Hypothalamus (tissue), 51 donors: ENCODE results near the gene NDUFA3.
"Not testable (repeated sequence)": the region's sequence is repeated elsewhere in the genome, so short reads cannot be mapped to it uniquely, and the experiment has no call there.

Source experiments
- DNase-seq, 51 donors: peaks; one replicate each; lab custom pipeline; 2025; lab: John Stamatoyannopoulos, UW

The NDUFA3 gene

GRCh38 chr19:54102421-54103169, at the start of gene NDUFA3:
TSS of gene NDUFA3 (plus strand) at chr19:54102855. CDS start at chr19:54102879, 24 bp downstream.
- peak; percentile 76 to 99 (median 96) for DNase-seq

DNA sequence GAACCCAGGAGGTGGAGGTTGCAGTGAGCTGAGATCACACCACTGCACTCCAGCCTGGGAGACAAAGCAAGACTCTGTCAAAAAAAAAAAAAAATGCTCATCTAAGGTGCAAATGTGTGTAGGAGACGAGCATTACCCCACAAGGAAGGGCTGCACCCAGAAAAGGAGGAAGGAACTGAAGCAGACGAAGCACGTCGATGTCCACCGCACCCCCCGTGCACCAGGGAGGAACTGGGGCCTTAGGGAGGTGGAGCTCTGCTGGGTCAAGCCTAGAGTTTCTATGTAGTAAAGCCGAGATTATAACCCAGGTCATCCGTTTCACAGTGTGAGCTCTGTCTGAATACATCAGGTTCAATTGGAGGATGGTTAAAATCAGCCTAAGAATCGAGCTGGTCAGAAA, 40.0 kb upstream of the NDUFA3 start:
- DNase-seq: no peak

DNA sequence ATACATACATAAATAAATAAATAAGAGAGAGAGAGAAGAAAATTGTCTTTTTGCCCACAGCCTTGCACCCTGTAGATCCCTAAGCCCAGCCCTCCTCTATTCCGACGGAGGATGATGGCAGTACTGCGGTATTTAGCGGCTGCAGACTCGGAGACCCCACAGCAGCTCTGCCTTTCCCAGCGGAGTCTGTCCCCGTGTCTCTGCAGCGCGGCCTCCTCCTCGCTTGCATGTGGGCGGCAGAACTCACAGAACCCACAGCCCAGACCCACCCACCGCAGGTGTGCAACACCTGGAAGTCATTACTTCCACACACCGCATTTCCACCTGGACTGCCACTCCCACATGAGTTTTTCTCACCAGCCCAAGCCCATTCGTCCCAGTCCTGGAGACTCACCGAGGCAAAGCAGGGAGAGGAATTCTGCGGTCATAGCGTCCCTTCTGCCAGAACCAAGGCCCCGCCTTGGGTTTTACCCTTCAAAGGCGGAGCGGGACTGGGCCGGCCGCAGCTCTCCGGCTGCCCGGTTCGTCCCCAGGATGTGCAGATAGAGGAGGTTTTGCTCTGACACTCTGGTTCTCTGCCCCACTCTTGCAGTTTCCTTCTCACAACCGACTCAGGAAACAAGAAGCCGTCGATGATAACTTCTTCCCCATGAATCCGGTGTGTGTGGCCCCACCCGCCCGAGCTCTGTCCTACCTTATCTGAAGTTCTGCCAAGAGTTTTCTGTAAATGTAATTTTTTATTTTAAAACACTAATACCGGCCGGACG, 39.1 kb upstream of the NDUFA3 start, which contains the start of gene VSTM1:
VSTM1 (minus strand) TSS at position 548 of the 767 bp plus-strand sequence; CDS start at position 428, 120 bp downstream.
- no peak for DNase-seq

DNA sequence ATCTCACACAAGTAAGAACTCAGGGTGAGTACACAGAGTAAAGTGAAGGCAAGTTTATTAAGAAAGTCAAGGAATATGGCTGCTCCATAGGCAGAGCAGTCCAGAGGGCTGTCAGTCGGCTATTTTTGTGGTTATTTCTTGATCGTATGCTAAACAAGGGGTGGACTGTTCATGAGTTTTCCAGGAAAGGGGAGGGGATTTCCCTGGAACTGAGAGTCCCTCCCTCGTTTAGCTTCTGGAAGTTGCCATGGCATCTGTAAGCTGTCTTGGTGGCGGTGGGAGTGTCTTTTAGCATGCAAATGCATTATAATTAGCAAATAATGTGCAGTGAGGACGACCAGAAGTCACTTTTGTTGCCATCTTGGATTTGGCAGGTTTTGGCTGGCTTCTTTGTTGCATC, 33.2 kb upstream of the NDUFA3 start:
- no peak for DNase-seq

DNA sequence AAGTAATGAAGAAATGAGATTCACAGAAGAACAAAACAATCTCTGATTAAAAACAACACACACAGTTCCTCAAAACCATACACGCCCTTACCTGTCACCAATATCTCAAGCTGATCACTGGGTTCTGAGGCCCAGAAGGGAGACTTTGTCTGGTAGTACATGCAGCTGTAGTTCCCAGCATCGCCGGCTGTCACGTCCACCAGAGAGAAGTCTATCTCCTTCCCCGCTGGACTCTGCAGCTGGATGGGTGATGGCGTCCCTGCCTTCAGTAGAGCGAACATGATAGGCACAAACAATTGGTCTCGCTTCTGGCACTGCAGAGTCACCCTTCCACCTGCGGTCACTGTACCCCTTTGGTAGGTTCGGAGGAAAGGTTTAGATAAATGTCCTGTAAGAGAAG, 28.8 kb upstream of the NDUFA3 start:
- no peak for DNase-seq

DNA sequence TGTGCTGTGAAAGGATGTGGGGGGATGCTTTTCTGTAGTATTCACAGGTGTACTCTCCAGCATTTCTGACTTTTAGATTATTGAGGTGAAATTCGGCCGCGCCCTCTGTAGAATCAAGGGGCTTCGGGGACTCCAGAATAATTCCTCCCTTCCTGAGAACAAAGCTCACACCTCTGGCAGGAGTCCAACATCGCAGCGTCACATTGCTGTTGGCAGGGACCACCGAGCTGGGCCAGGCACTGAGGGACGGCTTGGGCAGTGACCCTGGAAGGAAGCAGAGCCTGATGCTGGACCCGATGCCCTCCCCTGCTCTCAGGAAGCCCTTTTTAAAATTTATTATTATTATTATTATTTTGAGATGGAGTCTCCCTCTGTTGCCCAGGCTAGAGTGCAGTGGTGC, 27.8 kb upstream of the NDUFA3 start:
- no peak for DNase-seq

- no peak for DNase-seq
These were observed 25.3 kb upstream of the NDUFA3 start for GRCh38 chr19:54077334-54077733.

DNA sequence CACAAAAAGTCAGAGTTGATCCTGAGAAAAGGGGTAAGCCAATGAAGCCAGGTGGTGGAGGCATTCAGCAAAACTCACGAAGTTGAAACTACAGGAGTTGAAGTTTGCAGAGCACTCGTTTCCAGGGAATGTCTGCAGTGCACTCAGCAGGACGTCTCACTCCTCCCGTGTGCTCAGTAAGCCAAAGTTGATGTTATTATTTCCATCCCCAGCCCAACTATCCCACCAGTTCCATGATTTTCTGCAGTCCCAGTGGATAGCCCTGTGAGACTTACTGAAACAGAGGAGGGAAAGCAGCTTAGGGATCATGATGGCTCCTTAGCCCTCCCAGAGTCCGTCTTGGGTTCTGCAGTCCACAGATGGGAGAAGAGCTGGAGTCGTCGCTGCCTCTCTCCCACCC, 21.6 kb upstream of the NDUFA3 start, which contains the start of gene TARM1:
TARM1 (minus strand) TSS at position 334 of the 400 bp plus-strand sequence; CDS start at position 309, 25 bp downstream.
- DNase-seq: no peak

DNA sequence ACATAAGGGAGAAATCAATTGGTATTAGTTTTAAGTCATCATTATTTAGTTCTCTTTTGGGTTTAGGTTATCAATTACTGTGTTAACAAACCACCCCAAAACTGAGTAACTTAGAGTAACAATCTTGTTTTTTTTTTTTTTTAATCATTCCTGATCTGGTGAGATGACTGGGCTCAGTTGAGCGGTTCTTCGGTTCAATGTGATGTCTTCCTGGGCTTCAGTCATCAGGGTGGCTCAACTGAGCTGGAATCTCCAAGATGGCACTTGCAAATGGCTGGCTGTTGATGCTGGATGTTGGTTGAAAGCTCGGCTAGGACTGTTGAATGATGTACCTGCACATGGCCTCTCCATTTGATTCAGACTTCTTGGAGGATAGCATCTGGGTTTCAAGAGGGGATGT, 18.2 kb upstream of the NDUFA3 start:
- DNase-seq: no peak

GRCh38 chr19:54094426-54095000, 8.1 kb upstream of the NDUFA3 start:
- no peak for DNase-seq

DNA sequence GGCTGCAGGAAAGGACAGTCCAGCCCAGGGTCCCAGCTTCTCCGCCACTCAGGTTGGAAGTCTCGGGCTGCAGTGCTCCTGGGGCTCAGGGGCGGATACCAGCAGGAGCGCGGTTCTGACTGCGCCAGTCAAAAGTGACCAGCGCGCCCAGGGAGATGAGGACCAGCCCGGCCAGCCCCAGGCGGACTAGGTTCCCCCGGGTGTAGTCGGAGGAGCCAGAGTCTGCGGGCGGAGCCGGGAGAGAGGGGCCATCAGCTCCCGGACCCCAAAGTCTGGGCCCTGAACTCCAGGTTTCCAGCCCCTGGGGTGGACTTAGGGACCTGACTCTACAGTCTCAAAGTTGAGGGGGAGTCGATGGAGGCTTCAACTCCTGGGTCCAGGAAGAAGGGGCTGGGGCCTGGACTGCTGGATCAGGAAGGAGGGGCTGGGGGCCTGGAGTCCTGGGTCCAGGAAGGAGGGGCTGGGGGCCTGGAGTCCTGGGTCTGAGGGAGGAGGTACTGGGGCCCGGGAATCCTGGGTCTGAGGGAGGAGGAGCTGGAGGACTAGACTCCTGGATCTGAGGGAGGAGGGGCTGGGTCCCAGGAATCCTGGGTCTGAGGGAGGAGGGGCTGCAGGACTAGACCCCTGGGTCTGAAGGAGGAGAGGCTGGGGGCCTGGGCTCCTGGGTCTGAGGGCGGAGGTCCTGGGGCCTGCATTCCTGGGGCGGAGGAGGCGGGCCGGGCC, 7.4 kb upstream of the NDUFA3 start:
- DNase-seq: no peak

GRCh38 chr19:54095859-54096616, 6.6 kb upstream of the NDUFA3 start:
- DNase-seq: peak in 7 of 51 donors; percentile 1 to 28 (median 7)

- DNase-seq: peak in 3 of 51 donors; percentile 4 to 10 (median 6)
These were observed 6.0 kb upstream of the NDUFA3 start for GRCh38 chr19:54096617-54097106.

- no peak for DNase-seq
These were observed 3.3 kb upstream of the NDUFA3 start for GRCh38 chr19:54099190-54099902.

GRCh38 chr19:54099903-54100255, 2.8 kb upstream of the NDUFA3 start:
- DNase-seq: not testable (repeated sequence)

DNA sequence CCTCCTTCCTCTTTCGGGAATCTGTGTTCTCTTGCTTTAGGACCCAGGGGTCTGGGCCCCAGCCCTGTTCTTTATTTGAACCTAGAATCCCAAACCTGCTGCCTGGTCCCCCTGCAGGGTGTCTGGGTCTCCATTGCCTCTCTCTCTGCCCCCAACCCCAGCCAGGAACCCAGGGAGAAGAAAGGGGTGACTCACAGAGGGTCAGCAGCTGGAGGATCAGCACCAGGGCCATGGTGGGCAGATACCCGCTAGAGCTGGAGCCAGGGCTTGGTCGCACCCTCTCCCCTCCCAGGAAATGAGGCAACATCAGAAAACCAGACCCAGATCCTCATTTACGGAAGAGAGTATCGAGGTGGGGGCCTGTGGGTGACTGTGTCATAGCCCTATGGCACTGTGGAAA, 2.1 kb upstream of the NDUFA3 start, which contains the start of gene OSCAR:
OSCAR (minus strand) TSS at position 243 of the 400 bp plus-strand sequence; CDS start at position 232, 11 bp downstream.
- peak in 9 of 51 donors; percentile 3 to 27 (median 8) for DNase-seq

GRCh38 chr19:54104998-54105715, 2.5 kb downstream of the NDUFA3 start:
- no peak for DNase-seq

- DNase-seq: no peak
These were observed 3.1 kb downstream of the NDUFA3 start for GRCh38 chr19:54105796-54106195.
